K562 (cell line): ENCODE measurements around the gene CTNNA3. TPM values are rescaled to one million over a fixed set of nuclear protein-coding genes. Genes with fewer than 3 reads are reported as not detected.

ENCODE experiments used
- ATAC-seq: fragments of 200-7000 bp; cut with Tn5 transposase; 3 replicates; pipeline ENCODE4 v1.9.1; 2020; ENCODE audit warnings: moderate library complexity
- BruUV-seq: library from RNA; stranded (reverse); fragments of 400-500 nt; replicated peaks from 2 replicates; lab custom pipeline; 2021; lab: Mats Ljungman, UMichigan
- CTCF ChIA-PET: fragments of 300-600 bp; formaldehyde crosslinking; extraction: SDS; loops from one replicate; lab custom pipeline; 2021; ENCODE audit warnings: low intra/inter-chr PET ratio; lab: Yijun Ruan, JAX
- POLR2A ChIA-PET: fragments of 300-600, 350-650 bp; sonication (Branson Sonifier 250); formaldehyde crosslinking; extraction: SDS; loops from one replicate; lab custom pipeline; 2021; ENCODE audit warnings: antibody characterized with exemption, inconsistent platforms; lab: Yijun Ruan, JAX
- DNase-seq, 4 experiments: peaks; one replicate each; pipeline versions ENCODE4 v3.0.0 to v3.0.0-alpha.2; 2011 to 2018; ENCODE audit warnings: low spot score in 3 of 4, mixed read lengths in 3 of 4; ENCODE audit errors: extremely low read depth in 1 of 4
- FAIRE-seq: peaks from 2 replicates; lab custom pipeline; 2011; peaks lifted over from hg19 to GRCh38; lab: Jason Lieb, UNC
- H2AFZ ChIP-seq: 2 replicates; pipeline ENCODE4 v1.6.0; 2011; ENCODE audit warnings: low read depth, low read length, control low read depth, inconsistent platforms
- H3K27ac ChIP-seq: fragments of 200-600 bp; 3 replicates; pipeline ENCODE4 v1.8.0; 2011; ENCODE audit warnings: low read depth, mild to moderate bottlenecking, control low read depth, inconsistent platforms, low read length, moderate library complexity, mixed read lengths; ENCODE audit errors: extremely low read depth
- H3K27me3 ChIP-seq, 2 experiments: fragments of 300-600 bp in 1 of 2; 2 replicates in 1 of 2; 3 replicates in 1 of 2; pipeline versions ENCODE4 v1.6.0 to v1.8.0; 2011; ENCODE audit warnings: inconsistent platforms in 2 of 2, low read length in 2 of 2, mild to moderate bottlenecking in 1 of 2, mixed read lengths in 1 of 2, moderate library complexity in 1 of 2; ENCODE audit not compliant: control insufficient read depth in 2 of 2, insufficient read depth in 2 of 2
- H3K36me3 ChIP-seq: fragments of 300-600 bp; 3 replicates; pipeline ENCODE4 v1.8.0; 2011; ENCODE audit warnings: mild to moderate bottlenecking, low read length, inconsistent platforms; ENCODE audit not compliant: control insufficient read depth, insufficient read depth
- H3K4me1 ChIP-seq, 2 experiments: fragments of 200-600 bp in 1 of 2; replicated peaks in 1 of 2; 2 replicates in 1 of 2; 3 replicates in 1 of 2; pipeline versions ENCODE4 v1.5.1 to v1.8.0; 2011; ENCODE audit warnings: inconsistent platforms in 2 of 2, low read length in 2 of 2, mild to moderate bottlenecking in 1 of 2, mixed read lengths in 1 of 2, moderate library complexity in 1 of 2; ENCODE audit not compliant: control insufficient read depth in 2 of 2, insufficient read depth in 2 of 2
- H3K4me2 ChIP-seq: 2 replicates; pipeline ENCODE4 v1.6.1; 2011; ENCODE audit warnings: low read length, control low read depth, inconsistent platforms, mixed read lengths; ENCODE audit not compliant: insufficient read depth
- H3K4me3 ChIP-seq: fragments of 200-600 bp; sonication (generic), shearing (Covaris generic); 2 replicates; pipeline ENCODE4 v1.5.1; 2016; ENCODE audit warnings: control low read depth, inconsistent platforms
- H3K79me2 ChIP-seq: fragments of 200-600 bp; 3 replicates; pipeline ENCODE4 v1.8.0; 2011; ENCODE audit warnings: low read length, inconsistent platforms; ENCODE audit not compliant: control insufficient read depth, insufficient read depth
- H3K9ac ChIP-seq, 2 experiments: 2 replicates each; pipeline versions ENCODE4 v1.6.0 to v1.6.1; 2011; ENCODE audit warnings: low read depth in 2 of 2, low read length in 2 of 2, control low read depth in 1 of 2, inconsistent platforms in 1 of 2, mild to moderate bottlenecking in 1 of 2, mixed read lengths in 1 of 2; ENCODE audit not compliant: insufficient read depth in 1 of 2
- H3K9me1 ChIP-seq: one replicate; pipeline ENCODE4 v1.6.0; 2011; ENCODE audit warnings: inconsistent platforms, mild to moderate bottlenecking, low read length, moderate library complexity; ENCODE audit not compliant: control insufficient read depth, insufficient read depth
- H3K9me3 ChIP-seq: replicated peaks from 2 replicates; pipeline ENCODE4 v1.5.1; 2011; ENCODE audit warnings: low read depth, low read length, inconsistent platforms; ENCODE audit not compliant: control insufficient read depth, insufficient read depth
- H4K20me1 ChIP-seq: replicated peaks from 2 replicates; pipeline ENCODE4 v1.6.1; 2011; ENCODE audit warnings: low read length, inconsistent platforms, mixed read lengths; ENCODE audit not compliant: control insufficient read depth, insufficient read depth
- MAFF ChIP-seq: IDR thresholded peaks from 2 replicates; pipeline ENCODE4 v1.6.1; 2012; ENCODE audit warnings: low read length, improper control_type of control experiment
- MAFK ChIP-seq: IDR thresholded peaks from 2 replicates; pipeline ENCODE4 v1.6.1; 2011; ENCODE audit warnings: low read length, improper control_type of control experiment
- ZFPM2 ChIP-seq: fragments of 250-450 bp; sonication (Bioruptor Pico); IDR thresholded peaks from 2 replicates; pipeline ENCODE4 v1.5.1; 2022; ENCODE audit warnings: mild to moderate bottlenecking
- WGBS: fragments of 100-300 bp; shearing (Covaris generic); methylation state at CpG from one replicate; pipeline ENCODE4 v1.1.6; 2016; ENCODE audit warnings: low coverage, mixed read lengths; ENCODE audit not compliant: insufficient coverage; ENCODE audit errors: missing lambda C conversion rate; 5-methylcytosine and 5-hydroxymethylcytosine counted together
- in situ Hi-C: fragments of 300-500 bp; cut with MboI; formaldehyde crosslinking; loops from 4 replicates; pipeline ENCODE4 v1.15.0; 2018; ENCODE audit warnings: inconsistent platforms, mixed read lengths
- intact Hi-C: fragments of 100-400 bp; cut with micrococcal nuclease; formaldehyde crosslinking; loops from 2 replicates; pipeline ENCODE4 v1.14.2; 2022
- polyA plus RNA-seq, 8 experiments: library from polyadenylated mRNA; depleted of rRNA in 4 of 8; stranded (reverse) in 5 of 8; unstranded in 3 of 8; fragments of >200 nt; fragmentation: Nextera tagmentation in 2 of 8; fragmentation: Illumina TruSeq in 1 of 8; extraction: Ambion mirVana in 2 of 8; extraction: Trizol in 1 of 8; gene quantifications; 2 replicates each; pipeline versions ENCODE4 v1.2.1 to v1.2.3, GENCODE V29; 2011 to 2014; ENCODE audit warnings: inconsistent platforms in 1 of 8, missing spikeins in 1 of 8
- total RNA-seq, 7 experiments: library from RNA; depleted of rRNA in 6 of 7; stranded (reverse); fragments of >200 nt in 6 of 7; fragmentation: Illumina TruSeq in 2 of 7; extraction: Trizol in 2 of 7; gene quantifications; 2 replicates each; pipeline versions ENCODE4 v1.2.1 to v1.2.3, GENCODE V29; 2011 to 2021; ENCODE audit warnings: low replicate concordance in 1 of 7
- TF ChIP-seq, protein P1 (sequence below), 3 experiments: fragments of 200-800 bp in 1 of 3; fragments of 250-450 bp in 1 of 3; fragments of 450-650 bp in 1 of 3; sonication (Bioruptor Pico) in 1 of 3; sonication (Bioruptor generic) in 1 of 3; formaldehyde crosslinking in 1 of 3; IDR thresholded peaks; 2 replicates each; pipeline versions ENCODE4 v1.6.1 to v1.8.0; 2016 to 2022; ENCODE audit warnings: mild to moderate bottlenecking in 2 of 3, missing genetic modification characterization in 2 of 3, missing compliant biosample characterization in 1 of 3, moderate library complexity in 1 of 3
- TF ChIP-seq, protein P2 (sequence below): fragments of 450-650 bp; IDR thresholded peaks from 2 replicates; pipeline ENCODE4 v1.6.1; 2017; ENCODE audit warnings: mild to moderate bottlenecking, moderate library complexity

CTNNA3 gene
- total and polyA plus RNA-seq, 9 of the 15 experiments (the other 6 are each of a cell fraction or from before 2014, with no cell fraction given) = 0.04 TPM; not detected in 8

DNA sequence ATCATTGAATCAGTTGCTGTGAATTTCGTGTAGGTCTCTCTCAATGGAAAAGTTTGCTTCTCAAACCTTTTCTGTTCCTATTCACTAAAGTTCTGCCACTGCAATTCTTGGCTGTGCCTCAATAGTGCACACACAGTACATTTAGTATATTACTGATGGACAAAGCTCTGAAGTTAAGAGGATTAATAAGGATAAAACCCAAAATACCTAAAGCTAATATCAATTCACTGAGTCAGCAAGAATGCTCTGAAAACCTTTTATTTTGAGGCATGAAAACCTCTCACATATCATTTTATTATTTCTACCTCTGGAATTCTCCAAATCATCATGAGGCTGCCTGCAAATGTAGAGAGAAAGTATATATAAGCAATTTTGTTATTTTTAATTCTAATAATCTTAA, 1403.5 kb downstream of the CTNNA3 start:
- Histone ChIP-seq H3K4me2 (no peak overlapping the region), H3K79me2 (no peaks in the 10 kb centered on the region), H4K20me1 (no peaks in the 10 kb centered on the region), H3K36me3 (no peaks in the 10 kb centered on the region), H3K4me1 (no peaks in the 10 kb centered on the region), H3K9ac (no peak overlapping the region), H3K4me3 (no peak overlapping the region), H3K27ac (no peak overlapping the region), H2AFZ (no peak overlapping the region), H3K27me3 (no peaks in the 10 kb centered on the region), H3K9me1 (no peaks in the 10 kb centered on the region), H3K9me3 (0 out of 2 replicates have a peak, but pooled peaks cover 1% of the 10 kb centered on the region)
- WGBS = 0% methylated on average over 1 of the region's 1 CpG
- ChIA-PET CTCF (no interaction called here), POLR2A (no interaction called here)
- intact Hi-C loops (no loop called here), in situ Hi-C loops (no loop called here)
- TF ChIP-seq ZFPM2 (CRISPR knock-in tag) (no peak), MAFK (peak; percentile 68), MAFF (peak; percentile 57)
- TF ChIP-seq, protein P1, sequence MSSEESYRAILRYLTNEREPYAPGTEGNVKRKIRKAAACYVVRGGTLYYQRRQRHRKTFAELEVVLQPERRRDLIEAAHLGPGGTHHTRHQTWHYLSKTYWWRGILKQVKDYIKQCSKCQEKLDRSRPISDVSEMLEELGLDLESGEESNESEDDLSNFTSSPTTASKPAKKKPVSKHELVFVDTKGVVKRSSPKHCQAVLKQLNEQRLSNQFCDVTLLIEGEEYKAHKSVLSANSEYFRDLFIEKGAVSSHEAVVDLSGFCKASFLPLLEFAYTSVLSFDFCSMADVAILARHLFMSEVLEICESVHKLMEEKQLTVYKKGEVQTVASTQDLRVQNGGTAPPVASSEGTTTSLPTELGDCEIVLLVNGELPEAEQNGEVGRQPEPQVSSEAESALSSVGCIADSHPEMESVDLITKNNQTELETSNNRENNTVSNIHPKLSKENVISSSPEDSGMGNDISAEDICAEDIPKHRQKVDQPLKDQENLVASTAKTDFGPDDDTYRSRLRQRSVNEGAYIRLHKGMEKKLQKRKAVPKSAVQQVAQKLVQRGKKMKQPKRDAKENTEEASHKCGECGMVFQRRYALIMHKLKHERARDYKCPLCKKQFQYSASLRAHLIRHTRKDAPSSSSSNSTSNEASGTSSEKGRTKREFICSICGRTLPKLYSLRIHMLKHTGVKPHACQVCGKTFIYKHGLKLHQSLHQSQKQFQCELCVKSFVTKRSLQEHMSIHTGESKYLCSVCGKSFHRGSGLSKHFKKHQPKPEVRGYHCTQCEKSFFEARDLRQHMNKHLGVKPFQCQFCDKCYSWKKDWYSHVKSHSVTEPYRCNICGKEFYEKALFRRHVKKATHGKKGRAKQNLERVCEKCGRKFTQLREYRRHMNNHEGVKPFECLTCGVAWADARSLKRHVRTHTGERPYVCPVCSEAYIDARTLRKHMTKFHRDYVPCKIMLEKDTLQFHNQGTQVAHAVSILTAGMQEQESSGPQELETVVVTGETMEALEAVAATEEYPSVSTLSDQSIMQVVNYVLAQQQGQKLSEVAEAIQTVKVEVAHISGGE (CRISPR knock-in tag; IDR thresholded peaks at IDR 0.05) = no peak
- TF ChIP-seq, protein P2, sequence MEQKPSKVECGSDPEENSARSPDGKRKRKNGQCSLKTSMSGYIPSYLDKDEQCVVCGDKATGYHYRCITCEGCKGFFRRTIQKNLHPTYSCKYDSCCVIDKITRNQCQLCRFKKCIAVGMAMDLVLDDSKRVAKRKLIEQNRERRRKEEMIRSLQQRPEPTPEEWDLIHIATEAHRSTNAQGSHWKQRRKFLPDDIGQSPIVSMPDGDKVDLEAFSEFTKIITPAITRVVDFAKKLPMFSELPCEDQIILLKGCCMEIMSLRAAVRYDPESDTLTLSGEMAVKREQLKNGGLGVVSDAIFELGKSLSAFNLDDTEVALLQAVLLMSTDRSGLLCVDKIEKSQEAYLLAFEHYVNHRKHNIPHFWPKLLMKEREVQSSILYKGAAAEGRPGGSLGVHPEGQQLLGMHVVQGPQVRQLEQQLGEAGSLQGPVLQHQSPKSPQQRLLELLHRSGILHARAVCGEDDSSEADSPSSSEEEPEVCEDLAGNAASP = no peak
- no TSS peak for BruUV-seq
- FAIRE-seq (no peak), DNase-seq (no peak), ATAC-seq (no peak)
